ENCODE results near the gene PCBP1. TPM values are rescaled to one million over a fixed set of nuclear protein-coding genes. Genes with fewer than 3 reads are reported as not detected.
A peak's percentile ranks its signal among the peaks of the same experiment; 100 is the strongest.

PCBP1 gene
- total RNA-seq = 100 to 1,000 TPM; 429 to 464 TPM

GRCh38 chr2:70086838-70087701 lies at the start of gene PCBP1:
Gene PCBP1, plus strand, starts transcription at chr2:70087477. Its CDS starts 267 bp downstream, at chr2:70087744.
- H3K4me1 Mint-ChIP-seq = peaks cover 56% of the 10 kb centered on the region
- H3K27ac Mint-ChIP-seq = peak within 1 kb of the TSS; percentile 99
- peaks cover 46% of the 10 kb centered on the region for H3K36me3 Mint-ChIP-seq
- no peaks in the 10 kb centered on the region for H3K9me3 Mint-ChIP-seq (ENCODE audit: low read depth)
- ATAC-seq = peak; percentile 55
- no peaks in the 10 kb centered on the region for H3K27me3 Mint-ChIP-seq
- H3K4me3 Mint-ChIP-seq = peak within 1 kb of the TSS; percentile 100
- CTCF ChIA-PET = interaction anchor here (1.0 to 29.2 kb wide), 5 partner anchors 17 to 173 kb away, joined by 5 to 382 read pairs (median 19); no protein-coding TSS in a partner anchor
- peak; percentile 96 for DNase-seq

GRCh38 chr2:70039366-70039765 lies 47.9 kb upstream of the PCBP1 start:
- Mint-ChIP-seq H3K27ac (no peak overlapping the region), H3K4me3 (no peak overlapping the region), H3K4me1 (peaks cover 61% of the 10 kb centered on the region), H3K36me3 (peaks cover 21% of the 10 kb centered on the region), H3K27me3 (no peaks in the 10 kb centered on the region), H3K9me3 (ENCODE audit: low read depth) (no peaks in the 10 kb centered on the region)
- DNase-seq (no peak), ATAC-seq (no peak)
- CTCF ChIA-PET = interaction anchor here (1.0 to 3.1 kb wide), 2 partner anchors 103 to 218 kb away, joined by 3 to 13 read pairs; partner anchors contain the start of gene PCYOX1

GRCh38 chr2:70041663-70042062 lies 45.6 kb upstream of the PCBP1 start:
- Mint-ChIP-seq H3K4me1 (peaks cover 69% of the 10 kb centered on the region), H3K36me3 (peaks cover 35% of the 10 kb centered on the region), H3K27me3 (no peaks in the 10 kb centered on the region), H3K27ac (peak overlapping the region; percentile 3), H3K9me3 (ENCODE audit: low read depth) (no peaks in the 10 kb centered on the region), H3K4me3 (no peak overlapping the region)
- CTCF ChIA-PET = interaction anchor here (1.2 to 3.3 kb wide), 4 partner anchors 27 to 127 kb away, joined by 3 to 18 read pairs (median 6); partner anchors contain the start of gene MXD1
- DNase-seq (no peak), ATAC-seq (no peak)

- H3K4me1 Mint-ChIP-seq = peaks cover 71% of the 10 kb centered on the region
- H3K27ac Mint-ChIP-seq = peak overlapping the region; percentile 98
- peaks cover 37% of the 10 kb centered on the region for H3K36me3 Mint-ChIP-seq
- ATAC-seq = no peak
- DNase-seq = no peak
- H3K27me3 Mint-ChIP-seq = no peaks in the 10 kb centered on the region
- CTCF ChIA-PET = interaction anchor here (1.2 to 4.6 kb wide), 4 partner anchors 21 to 95 kb away, joined by 3 to 21 read pairs (median 12); no protein-coding TSS in a partner anchor
- H3K4me3 Mint-ChIP-seq = no peak overlapping the region
- H3K9me3 Mint-ChIP-seq (ENCODE audit: low read depth) = no peaks in the 10 kb centered on the region
Measured at GRCh38 chr2:70042246-70042645, 45.0 kb upstream of the PCBP1 start.

GRCh38 chr2:70043252-70043875 lies 43.9 kb upstream of the PCBP1 start:
- Mint-ChIP-seq H3K4me3 (peak overlapping the region; percentile 55), H3K4me1 (peaks cover 67% of the 10 kb centered on the region), H3K27ac (peak overlapping the region; percentile 98), H3K9me3 (ENCODE audit: low read depth) (no peaks in the 10 kb centered on the region), H3K36me3 (peaks cover 37% of the 10 kb centered on the region), H3K27me3 (no peaks in the 10 kb centered on the region)
- DNase-seq (peak; percentile 91), ATAC-seq (peak; percentile 83)
- CTCF ChIA-PET = interaction anchor here (0.7 to 4.6 kb wide), 10 partner anchors 10 to 131 kb away, joined by 3 to 21 read pairs (median 6); no protein-coding TSS in a partner anchor

GRCh38 chr2:70044290-70045040 lies 42.8 kb upstream of the PCBP1 start:
- Mint-ChIP-seq H3K36me3 (peaks cover 42% of the 10 kb centered on the region), H3K4me3 (no peak overlapping the region)

GRCh38 chr2:70045405-70045804 lies 41.9 kb upstream of the PCBP1 start:
- Mint-ChIP-seq H3K4me1 (peaks cover 65% of the 10 kb centered on the region), H3K27me3 (no peaks in the 10 kb centered on the region), H3K4me3 (no peak overlapping the region), H3K9me3 (ENCODE audit: low read depth) (no peaks in the 10 kb centered on the region), H3K36me3 (peaks cover 40% of the 10 kb centered on the region), H3K27ac (peak overlapping the region; percentile 98)
- ATAC-seq (no peak), DNase-seq (no peak)
- CTCF ChIA-PET = interaction anchor here (0.6 to 4.6 kb wide), 9 partner anchors 8 to 131 kb away, joined by 3 to 21 read pairs (median 3); no protein-coding TSS in a partner anchor

More at GRCh38 chr2:70044290-70045040, 42.8 kb upstream of the PCBP1 start:
- DNase-seq (no peak), ATAC-seq (no peak)
- Mint-ChIP-seq H3K9me3 (ENCODE audit: low read depth) (no peaks in the 10 kb centered on the region), H3K27me3 (no peaks in the 10 kb centered on the region), H3K4me1 (peaks cover 69% of the 10 kb centered on the region), H3K27ac (peak overlapping the region; percentile 98)
- CTCF ChIA-PET = interaction anchor here (1.1 to 4.6 kb wide), 11 partner anchors 9 to 99 kb away, joined by 3 to 21 read pairs (median 4); no protein-coding TSS in a partner anchor

GRCh38 chr2:70045932-70046331 lies 41.3 kb upstream of the PCBP1 start:
- ATAC-seq = no peak
- no peaks in the 10 kb centered on the region for H3K9me3 Mint-ChIP-seq (ENCODE audit: low read depth)
- DNase-seq = no peak
- peaks cover 65% of the 10 kb centered on the region for H3K4me1 Mint-ChIP-seq
- no peak overlapping the region for H3K4me3 Mint-ChIP-seq
- peaks cover 40% of the 10 kb centered on the region for H3K36me3 Mint-ChIP-seq
- CTCF ChIA-PET = interaction anchor here (0.9 to 4.6 kb wide), 6 partner anchors 8 to 132 kb away, joined by 3 to 21 read pairs (median 4); no protein-coding TSS in a partner anchor
- no peaks in the 10 kb centered on the region for H3K27me3 Mint-ChIP-seq
- peak overlapping the region; percentile 58 for H3K27ac Mint-ChIP-seq

- Mint-ChIP-seq H3K36me3 (peaks cover 39% of the 10 kb centered on the region), H3K4me1 (peaks cover 59% of the 10 kb centered on the region), H3K4me3 (no peak overlapping the region), H3K9me3 (ENCODE audit: low read depth) (no peaks in the 10 kb centered on the region), H3K27ac (peak overlapping the region; percentile 58), H3K27me3 (no peaks in the 10 kb centered on the region)
- DNase-seq = no peak
- ATAC-seq = no peak
- CTCF ChIA-PET = interaction anchor here (1.2 to 4.6 kb wide), 2 partner anchors 17 to 132 kb away, joined by 3 to 21 read pairs; no protein-coding TSS in a partner anchor
Measured at GRCh38 chr2:70046534-70046933, 40.7 kb upstream of the PCBP1 start.

- H3K9me3 Mint-ChIP-seq (ENCODE audit: low read depth) = no peaks in the 10 kb centered on the region
- H3K36me3 Mint-ChIP-seq = peaks cover 45% of the 10 kb centered on the region
- H3K27ac Mint-ChIP-seq = peak overlapping the region; percentile 9
- no peak overlapping the region for H3K4me3 Mint-ChIP-seq
- peaks cover 51% of the 10 kb centered on the region for H3K4me1 Mint-ChIP-seq
- no peak for DNase-seq
- no peaks in the 10 kb centered on the region for H3K27me3 Mint-ChIP-seq
- CTCF ChIA-PET = interaction anchor here (0.9 to 1.1 kb wide), 2 partner anchors 17 to 131 kb away, joined by 3 read pairs; no protein-coding TSS in a partner anchor
- ATAC-seq = no peak
Measured at GRCh38 chr2:70047451-70047850, 39.8 kb upstream of the PCBP1 start.

- ATAC-seq (no peak), DNase-seq (no peak)
- CTCF ChIA-PET = no interaction called here
- H3K4me1 Mint-ChIP-seq = peaks cover 33% of the 10 kb centered on the region
- H3K4me3 Mint-ChIP-seq = no peak overlapping the region
- H3K27ac Mint-ChIP-seq = no peak overlapping the region
- no peaks in the 10 kb centered on the region for H3K27me3 Mint-ChIP-seq
- no peaks in the 10 kb centered on the region for H3K9me3 Mint-ChIP-seq (ENCODE audit: low read depth)
- peaks cover 48% of the 10 kb centered on the region for H3K36me3 Mint-ChIP-seq
Measured at GRCh38 chr2:70049255-70049654, 38.0 kb upstream of the PCBP1 start.

- Mint-ChIP-seq H3K27ac (no peak overlapping the region), H3K4me3 (no peak overlapping the region), H3K27me3 (no peaks in the 10 kb centered on the region), H3K9me3 (ENCODE audit: low read depth) (no peaks in the 10 kb centered on the region), H3K36me3 (peaks cover 49% of the 10 kb centered on the region), H3K4me1 (peaks cover 18% of the 10 kb centered on the region)
- no peak for ATAC-seq
- CTCF ChIA-PET = no interaction called here
- no peak for DNase-seq
Measured at GRCh38 chr2:70050631-70051425, 36.4 kb upstream of the PCBP1 start.

All from activated CD8-positive, alpha-beta memory T cell treated with anti-CD3 and anti-CD28 coated beads, Interleukin-2, amount 10 ng/mL, durations not matched to agents 7 days and 5 days (primary cell).